T-helper 17 cell (primary cell): ENCODE results near the gene OPN4. TPM values are rescaled to one million over a fixed set of nuclear protein-coding genes. Genes with fewer than 3 reads are reported as not detected.

Experiments used
- ATAC-seq: fragments of 150-1000 bp; cut with Tn5 transposase; 2 replicates; pipeline ENCODE4 v1.10.0; 2021; ENCODE audit warnings: mild to moderate bottlenecking, moderate library complexity
- DNase-seq, 3 donors: peaks; one replicate each; pipeline versions ENCODE4 v3.0.0 to v3.0.0-alpha.2; 2020 to 2021
- H3K9me3 ChIP-seq: one replicate; pipeline ENCODE4 v1.7.0; 2013; ENCODE audit warnings: low read length, mild to moderate bottlenecking; ENCODE audit not compliant: control insufficient read depth, poor library complexity, severe bottlenecking
- H3K27ac Mint-ChIP-seq: one replicate; pipeline ENCODE4 v1.8.0; 2022; ENCODE audit warnings: mild to moderate bottlenecking, moderate library complexity, mixed read lengths
- H3K27me3 Mint-ChIP-seq: one replicate; pipeline ENCODE4 v1.8.0; 2022; ENCODE audit warnings: mixed read lengths
- H3K36me3 Mint-ChIP-seq: one replicate; pipeline ENCODE4 v1.8.0; 2022; ENCODE audit warnings: low read depth, mixed read lengths
- H3K4me1 Mint-ChIP-seq: one replicate; pipeline ENCODE4 v1.8.0; 2022; ENCODE audit warnings: mild to moderate bottlenecking, mixed read lengths
- H3K4me3 Mint-ChIP-seq: one replicate; pipeline ENCODE4 v1.8.0; 2022; ENCODE audit warnings: mild to moderate bottlenecking, moderate library complexity, mixed read lengths
- total RNA-seq, 4 donors: library from RNA in 2 of 4; stranded (reverse) in 2 of 4; gene quantifications; one replicate each; pipeline ENCODE4 v1.2.3 and lab custom pipeline; 2022 to 2026

Gene OPN4
- total RNA-seq, 2 donors from 2014 or later = not detected

- H3K27me3 Mint-ChIP-seq = peaks cover 6% of the 10 kb centered on the region
- H3K9me3 ChIP-seq = no peaks in the 10 kb centered on the region
- no peaks in the 10 kb centered on the region for H3K4me1 Mint-ChIP-seq
- DNase-seq (peak in 2 of 3 donors; percentile 5 to 7), ATAC-seq (no peak)
- H3K27ac Mint-ChIP-seq = no peak overlapping the region
- no peak overlapping the region for H3K4me3 Mint-ChIP-seq
- peaks cover 3% of the 10 kb centered on the region for H3K36me3 Mint-ChIP-seq
These were observed 5.5 kb downstream of the OPN4 start for GRCh38 chr10:86659721-86660453.

DNA sequence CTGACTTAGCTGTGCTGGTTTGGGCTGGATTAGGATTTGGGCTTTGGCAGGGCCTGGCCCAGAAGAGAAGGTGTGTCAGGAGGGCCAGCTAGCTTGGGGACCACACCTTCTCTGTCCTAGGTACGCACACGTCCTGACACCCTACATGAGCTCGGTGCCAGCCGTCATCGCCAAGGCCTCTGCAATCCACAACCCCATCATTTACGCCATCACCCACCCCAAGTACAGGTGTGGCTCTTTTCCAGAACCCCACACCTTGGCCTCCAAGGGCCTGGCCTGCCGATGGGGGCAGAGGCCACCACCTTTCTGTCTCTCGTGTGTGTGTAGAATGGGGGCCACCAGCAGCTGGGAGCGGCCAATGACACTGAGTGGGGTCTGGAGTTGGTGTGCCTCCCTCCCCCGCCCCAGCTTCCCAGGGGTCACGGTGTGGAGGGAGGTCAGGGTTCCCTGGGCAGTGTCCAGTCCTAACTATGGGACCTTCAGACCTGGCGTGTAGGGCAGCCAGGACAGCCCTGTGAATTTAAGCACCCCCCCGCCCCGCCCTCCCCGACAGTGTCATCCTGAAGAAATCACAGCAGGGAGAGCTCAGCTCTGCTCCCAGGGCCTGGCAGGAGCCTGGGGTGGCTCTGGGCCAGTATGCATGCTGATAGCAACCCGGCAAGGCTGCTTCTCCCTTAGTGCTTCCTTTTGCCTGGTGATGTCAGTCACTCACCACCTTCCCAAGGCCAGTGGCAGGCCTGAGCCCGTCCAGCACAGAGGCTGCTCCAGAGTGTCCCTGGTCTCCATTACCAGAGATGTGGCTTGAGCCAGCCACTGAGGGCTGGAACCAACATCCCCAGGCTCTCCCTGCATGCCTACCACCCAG, 7.0 kb downstream of the OPN4 start:
- H3K36me3 Mint-ChIP-seq = peaks cover 3% of the 10 kb centered on the region
- no peak for ATAC-seq
- DNase-seq = peak in 1 of 3 donors; percentile 6
- H3K4me1 Mint-ChIP-seq = peaks cover 5% of the 10 kb centered on the region
- no peak overlapping the region for H3K27ac Mint-ChIP-seq
- no peak overlapping the region for H3K4me3 Mint-ChIP-seq
- no peaks in the 10 kb centered on the region for H3K9me3 ChIP-seq
- H3K27me3 Mint-ChIP-seq = peaks cover 6% of the 10 kb centered on the region

GRCh38 chr10:86662186-86663045, 8.1 kb downstream of the OPN4 start:
- Mint-ChIP-seq H3K27me3 (peaks cover under 1% of the 10 kb centered on the region), H3K4me1 (peaks cover 5% of the 10 kb centered on the region), H3K4me3 (peak overlapping the region; percentile 3), H3K36me3 (no peaks in the 10 kb centered on the region), H3K27ac (no peak overlapping the region)
- ATAC-seq (no peak), DNase-seq (no peak)
- no peaks in the 10 kb centered on the region for H3K9me3 ChIP-seq

GRCh38 chr10:86663046-86663345, 8.6 kb downstream of the OPN4 start:
- Mint-ChIP-seq H3K36me3 (no peaks in the 10 kb centered on the region), H3K27me3 (no peaks in the 10 kb centered on the region), H3K4me1 (peaks cover 5% of the 10 kb centered on the region), H3K27ac (no peak overlapping the region), H3K4me3 (no peak overlapping the region)
- no peak for DNase-seq
- ATAC-seq = no peak
- no peaks in the 10 kb centered on the region for H3K9me3 ChIP-seq

DNA sequence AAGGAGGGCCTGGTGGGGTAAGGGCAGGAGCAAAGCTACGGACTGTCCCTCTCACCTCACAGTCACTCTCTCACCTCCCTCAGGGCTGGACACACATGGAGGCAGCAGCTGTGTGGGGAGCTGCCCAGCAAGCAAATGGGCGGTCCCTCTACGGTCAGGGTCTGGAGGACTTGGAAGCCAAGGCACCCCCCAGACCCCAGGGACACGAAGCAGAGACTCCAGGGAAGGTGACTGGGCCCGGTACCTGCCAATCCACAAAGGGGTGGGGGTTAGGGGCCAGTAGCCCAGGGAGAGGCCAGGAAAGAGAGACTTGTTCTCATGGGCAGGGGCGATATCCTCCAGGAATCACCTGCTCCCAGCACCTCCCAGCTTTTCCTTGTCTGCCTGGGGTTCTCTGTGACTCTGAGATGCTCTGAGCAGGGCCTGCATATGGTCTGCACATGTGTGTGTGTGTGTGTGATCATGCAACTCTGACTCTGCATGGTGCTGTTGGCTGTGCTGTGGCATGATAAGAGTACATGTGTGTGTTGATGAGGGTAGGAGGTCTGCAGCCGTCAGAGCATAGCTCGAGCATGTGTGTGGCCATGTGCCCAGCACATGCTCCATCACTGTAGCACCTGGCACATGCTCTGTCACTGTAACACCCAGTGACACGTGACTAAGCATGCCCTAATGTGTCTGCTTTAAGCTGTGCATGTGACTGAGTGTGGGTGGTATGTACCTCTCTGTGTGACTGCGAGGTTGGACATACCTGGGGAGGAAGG, 9.4 kb downstream of the OPN4 start:
- Mint-ChIP-seq H3K36me3 (no peaks in the 10 kb centered on the region), H3K27me3 (no peaks in the 10 kb centered on the region), H3K4me1 (peaks cover 5% of the 10 kb centered on the region), H3K4me3 (no peak overlapping the region), H3K27ac (no peak overlapping the region)
- H3K9me3 ChIP-seq = no peaks in the 10 kb centered on the region
- DNase-seq (no peak), ATAC-seq (no peak)

GRCh38 chr10:86664341-86665217, 10.2 kb downstream of the OPN4 start:
- ATAC-seq (no peak), DNase-seq (no peak)
- no peak overlapping the region for H3K4me3 Mint-ChIP-seq
- H3K27ac Mint-ChIP-seq = no peak overlapping the region
- no peaks in the 10 kb centered on the region for H3K9me3 ChIP-seq
- H3K4me1 Mint-ChIP-seq = peaks cover 5% of the 10 kb centered on the region
- H3K27me3 Mint-ChIP-seq = no peaks in the 10 kb centered on the region
- no peaks in the 10 kb centered on the region for H3K36me3 Mint-ChIP-seq

GRCh38 chr10:86665218-86665607, 10.9 kb downstream of the OPN4 start:
- Mint-ChIP-seq H3K4me1 (peaks cover 5% of the 10 kb centered on the region), H3K36me3 (no peaks in the 10 kb centered on the region), H3K27me3 (no peaks in the 10 kb centered on the region), H3K4me3 (no peak overlapping the region), H3K27ac (no peak overlapping the region)
- H3K9me3 ChIP-seq = no peaks in the 10 kb centered on the region
- DNase-seq (no peak), ATAC-seq (no peak)

DNA sequence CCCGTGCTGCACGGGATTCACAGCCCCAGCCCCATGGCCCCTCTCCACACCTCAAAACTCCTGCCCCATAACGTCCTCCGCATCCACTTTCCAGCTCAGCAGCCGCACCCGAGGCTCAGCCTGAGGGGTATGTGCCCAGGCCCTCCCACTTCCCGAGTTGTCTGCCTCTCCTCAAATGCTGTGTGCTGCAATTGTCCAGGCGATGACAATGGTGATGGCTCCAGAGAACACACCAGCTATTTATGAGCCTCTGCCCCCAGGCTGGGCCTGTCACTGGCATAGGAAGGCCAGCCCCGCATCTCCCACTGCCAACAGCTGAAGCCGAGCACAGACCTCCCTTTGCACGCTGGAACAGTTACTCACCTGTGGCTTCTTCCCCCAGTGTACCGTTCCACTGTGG, 11.5 kb downstream of the OPN4 start:
- Mint-ChIP-seq H3K27me3 (no peaks in the 10 kb centered on the region), H3K27ac (no peak overlapping the region), H3K36me3 (no peaks in the 10 kb centered on the region), H3K4me1 (peaks cover 5% of the 10 kb centered on the region), H3K4me3 (no peak overlapping the region)
- ATAC-seq (no peak), DNase-seq (no peak)
- no peaks in the 10 kb centered on the region for H3K9me3 ChIP-seq

DNA sequence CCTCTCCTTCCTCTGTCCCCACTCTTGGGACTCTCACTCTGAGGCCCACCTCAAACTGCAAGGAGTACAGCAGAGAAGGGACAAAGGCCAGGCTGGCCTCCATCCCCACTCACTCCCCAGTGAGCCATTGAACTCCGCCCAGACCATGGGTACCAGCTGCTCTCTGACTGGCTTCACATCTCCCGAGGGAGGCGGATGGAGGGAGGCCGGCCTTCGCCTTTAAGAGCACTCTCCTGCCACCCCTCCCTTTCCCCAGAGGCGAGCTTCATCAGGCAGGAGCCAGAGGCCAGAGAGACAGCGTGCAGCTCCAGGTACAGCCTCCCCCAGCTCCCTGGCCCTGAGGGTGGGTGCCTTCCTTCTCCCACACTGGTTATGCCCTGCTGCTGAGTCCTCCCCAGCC, 12.2 kb downstream of the OPN4 start:
- no peaks in the 10 kb centered on the region for H3K27me3 Mint-ChIP-seq
- ATAC-seq = no peak
- DNase-seq = no peak
- peaks cover 5% of the 10 kb centered on the region for H3K4me1 Mint-ChIP-seq
- H3K4me3 Mint-ChIP-seq = no peak overlapping the region
- no peak overlapping the region for H3K27ac Mint-ChIP-seq
- no peaks in the 10 kb centered on the region for H3K9me3 ChIP-seq
- no peaks in the 10 kb centered on the region for H3K36me3 Mint-ChIP-seq

GRCh38 chr10:86667421-86668181, 13.3 kb downstream of the OPN4 start:
- no peaks in the 10 kb centered on the region for H3K36me3 Mint-ChIP-seq
- no peak overlapping the region for H3K4me3 Mint-ChIP-seq
- H3K27ac Mint-ChIP-seq = no peak overlapping the region
- H3K9me3 ChIP-seq = no peaks in the 10 kb centered on the region
- H3K27me3 Mint-ChIP-seq = no peaks in the 10 kb centered on the region
- peaks cover 5% of the 10 kb centered on the region for H3K4me1 Mint-ChIP-seq
- no peak for DNase-seq
- ATAC-seq = no peak

- H3K4me3 Mint-ChIP-seq = no peak within 1 kb of the TSS
- H3K27ac Mint-ChIP-seq = no peak within 1 kb of the TSS
- DNase-seq (no peak), ATAC-seq (no peak)
- no peaks in the 10 kb centered on the region for H3K36me3 Mint-ChIP-seq
- H3K4me1 Mint-ChIP-seq = peaks cover 7% of the 10 kb centered on the region
- H3K27me3 Mint-ChIP-seq = peaks cover 4% of the 10 kb centered on the region
- no peaks in the 10 kb centered on the region for H3K9me3 ChIP-seq
These were observed 14.2 kb downstream of the OPN4 start, which contains the start of gene LDB3 for GRCh38 chr10:86668297-86669165. TSS of gene LDB3 (plus strand) at chr10:86668511. CDS start at chr10:86668692, 181 bp downstream.
